Mononuclear cell (primary cell): Measurements from ENCODE around the gene CCNF. TPM values are rescaled to one million over a fixed set of nuclear protein-coding genes. Genes with fewer than 3 reads are reported as not detected.

ENCODE experiments used
- H3K27me3 ChIP-seq: 2 replicates; pipeline ENCODE4 v1.6.0; 2011; ENCODE audit warnings: low read length, control low read depth; ENCODE audit not compliant: insufficient read depth
- H3K4me1 ChIP-seq: 2 replicates; pipeline ENCODE4 v1.5.1; 2011; ENCODE audit warnings: mild to moderate bottlenecking, low read length, control low read depth; ENCODE audit not compliant: insufficient read depth
- H3K4me3 ChIP-seq: 2 replicates; pipeline ENCODE4 v1.5.1; 2011; ENCODE audit warnings: mild to moderate bottlenecking, low read length, moderate library complexity
- H3K9me3 ChIP-seq: 2 replicates; pipeline ENCODE4 v1.5.1; 2011; ENCODE audit warnings: low read depth, mild to moderate bottlenecking, control low read depth, low read length
- total RNA-seq: library from RNA; depleted of rRNA; stranded (reverse); fragments of >200 nt; gene quantifications from one replicate; pipeline ENCODE4 v1.2.3, GENCODE V29; 2012

CCNF gene
- total RNA-seq, 1 donor, result 1.2 TPM

GRCh38 chr16:2470234-2470601 lies 41.0 kb downstream of the CCNF start:
- H3K9me3 ChIP-seq, result no peaks in the 10 kb centered on the region
- peaks cover 45% of the 10 kb centered on the region for H3K4me1 ChIP-seq
- peaks cover 52% of the 10 kb centered on the region for H3K27me3 ChIP-seq
- H3K4me3 ChIP-seq, result no peak overlapping the region

GRCh38 chr16:2470603-2471015 lies 41.4 kb downstream of the CCNF start:
- Histone ChIP-seq H3K27me3 (peaks cover 52% of the 10 kb centered on the region), H3K4me1 (peaks cover 47% of the 10 kb centered on the region), H3K9me3 (no peaks in the 10 kb centered on the region), H3K4me3 (no peak overlapping the region)

- Histone ChIP-seq H3K9me3 (no peaks in the 10 kb centered on the region), H3K4me3 (no peak within 1 kb of the TSS), H3K4me1 (peaks cover 52% of the 10 kb centered on the region), H3K27me3 (peaks cover 52% of the 10 kb centered on the region)
Observed at GRCh38 chr16:2471016-2471652, 41.9 kb downstream of the CCNF start, which contains the start of gene NTN3. Gene NTN3, plus strand, starts transcription at chr16:2471297. Its CDS starts 405 bp downstream, at chr16:2471702.

GRCh38 chr16:2471653-2472487 lies 42.6 kb downstream of the CCNF start:
- H3K4me1 ChIP-seq, result peaks cover 53% of the 10 kb centered on the region
- no peaks in the 10 kb centered on the region for H3K9me3 ChIP-seq
- H3K27me3 ChIP-seq, result peaks cover 49% of the 10 kb centered on the region
- no peak overlapping the region for H3K4me3 ChIP-seq

- Histone ChIP-seq H3K4me3 (no peak overlapping the region), H3K4me1 (peaks cover 51% of the 10 kb centered on the region), H3K9me3 (no peaks in the 10 kb centered on the region), H3K27me3 (peaks cover 43% of the 10 kb centered on the region)
Observed at GRCh38 chr16:2472488-2472864, 43.2 kb downstream of the CCNF start.

- no peak overlapping the region for H3K4me3 ChIP-seq
- peaks cover 47% of the 10 kb centered on the region for H3K4me1 ChIP-seq
- peaks cover 43% of the 10 kb centered on the region for H3K27me3 ChIP-seq
- no peaks in the 10 kb centered on the region for H3K9me3 ChIP-seq
Observed at GRCh38 chr16:2472885-2473445, 43.7 kb downstream of the CCNF start.

GRCh38 chr16:2473446-2473926 lies 44.2 kb downstream of the CCNF start:
- Histone ChIP-seq H3K27me3 (peaks cover 39% of the 10 kb centered on the region), H3K4me1 (peaks cover 41% of the 10 kb centered on the region), H3K4me3 (no peak overlapping the region), H3K9me3 (no peaks in the 10 kb centered on the region)

GRCh38 chr16:2473999-2474876 lies 45.0 kb downstream of the CCNF start:
- Histone ChIP-seq H3K4me1 (peaks cover 36% of the 10 kb centered on the region), H3K27me3 (peaks cover 35% of the 10 kb centered on the region), H3K9me3 (no peaks in the 10 kb centered on the region), H3K4me3 (peak overlapping the region; percentile 50)

GRCh38 chr16:2474877-2475412 lies 45.7 kb downstream of the CCNF start, which contains the start of gene TBC1D24:
Gene TBC1D24, plus strand, starts transcription at chr16:2475127. Its CDS starts 21,022 bp downstream, at chr16:2496149.
- Histone ChIP-seq H3K4me1 (peaks cover 35% of the 10 kb centered on the region), H3K4me3 (peak within 1 kb of the TSS; percentile 50), H3K27me3 (peaks cover 28% of the 10 kb centered on the region), H3K9me3 (no peaks in the 10 kb centered on the region)

GRCh38 chr16:2475413-2476344 lies 46.4 kb downstream of the CCNF start:
- Histone ChIP-seq H3K9me3 (no peaks in the 10 kb centered on the region), H3K4me3 (peak overlapping the region; percentile 50), H3K4me1 (peaks cover 35% of the 10 kb centered on the region), H3K27me3 (peaks cover 21% of the 10 kb centered on the region)

GRCh38 chr16:2476345-2476720 lies 47.1 kb downstream of the CCNF start:
- peaks cover 33% of the 10 kb centered on the region for H3K4me1 ChIP-seq
- H3K4me3 ChIP-seq, result no peak overlapping the region
- H3K9me3 ChIP-seq, result no peaks in the 10 kb centered on the region
- H3K27me3 ChIP-seq, result peaks cover 20% of the 10 kb centered on the region

- no peak overlapping the region for H3K4me3 ChIP-seq
- peaks cover 17% of the 10 kb centered on the region for H3K27me3 ChIP-seq
- peaks cover 29% of the 10 kb centered on the region for H3K4me1 ChIP-seq
- H3K9me3 ChIP-seq, result no peaks in the 10 kb centered on the region
Observed at GRCh38 chr16:2476741-2477140, 47.5 kb downstream of the CCNF start.

- Histone ChIP-seq H3K4me1 (peaks cover 23% of the 10 kb centered on the region), H3K9me3 (no peaks in the 10 kb centered on the region), H3K4me3 (no peak overlapping the region), H3K27me3 (peaks cover 11% of the 10 kb centered on the region)
Observed at GRCh38 chr16:2477327-2477726, 48.1 kb downstream of the CCNF start.
